ENCODE measurements around the gene DPH1.

The DPH1 gene

DNA sequence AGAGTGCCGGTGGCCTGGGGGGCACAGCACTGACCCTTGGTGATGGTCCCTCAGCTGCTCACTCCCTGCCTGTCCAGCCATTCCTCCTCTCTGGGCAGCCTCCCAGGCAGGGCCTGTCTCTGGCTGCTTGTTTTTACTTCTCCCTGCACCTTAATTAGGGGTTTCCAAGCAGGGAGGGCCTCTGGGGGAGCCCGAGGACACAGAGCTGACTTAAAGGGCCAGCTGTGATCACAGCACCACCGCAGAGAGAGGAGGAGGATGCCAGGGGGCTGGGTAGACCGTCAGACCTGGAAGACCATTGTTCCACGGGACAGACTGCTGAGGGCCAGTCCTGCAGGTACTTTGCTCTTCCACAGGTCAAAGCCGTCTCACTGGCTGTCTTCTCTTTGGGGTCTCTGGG, 1.2 kb upstream of the DPH1 start:
- H3K4me2 ChIP-seq (ENCODE audit: low read length): no peak overlapping the region
- H3K27ac ChIP-seq (ENCODE audit: low read depth, low read length): no peak overlapping the region
- H3K36me3 ChIP-seq (ENCODE audit: control insufficient read depth, low read length): peaks cover 4% of the 10 kb centered on the region; the same call in 1 of the 2 replicates

DNA sequence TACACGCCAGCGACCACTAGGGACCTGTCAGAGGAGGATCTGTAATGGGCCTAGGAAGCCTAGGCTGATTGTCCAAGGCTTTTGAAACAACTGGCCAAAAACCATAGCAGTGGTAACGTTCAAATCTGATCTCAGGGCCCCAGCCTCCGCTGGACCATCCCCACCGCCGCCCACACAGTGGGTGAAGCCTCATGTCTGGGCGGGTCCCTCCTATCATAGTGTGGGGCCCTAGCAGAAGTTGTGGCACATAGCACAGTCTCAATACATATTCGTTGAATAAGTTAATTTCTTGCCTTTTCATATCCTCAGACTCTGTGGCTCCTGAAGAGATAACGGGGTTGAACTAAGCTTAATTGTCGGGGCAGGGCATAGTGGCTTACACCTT, 818 bp downstream of the DPH1 start:
- H3F3A ChIP-seq (ENCODE audit: control insufficient read depth, insufficient read depth): no peaks in the 10 kb centered on the region
- peak overlapping the region; percentile 78 for H3K4me2 ChIP-seq (ENCODE audit: low read length)
- peaks cover 19% of the 10 kb centered on the region for H3K79me2 ChIP-seq (ENCODE audit: control insufficient read depth, low read length)
- no peak for TF ChIP-seq EZH2phosphoT487 (IDR thresholded peaks at IDR 0.05; ENCODE audit: borderline replicate concordance, low read length)
- TF ChIP-seq, protein P1, sequence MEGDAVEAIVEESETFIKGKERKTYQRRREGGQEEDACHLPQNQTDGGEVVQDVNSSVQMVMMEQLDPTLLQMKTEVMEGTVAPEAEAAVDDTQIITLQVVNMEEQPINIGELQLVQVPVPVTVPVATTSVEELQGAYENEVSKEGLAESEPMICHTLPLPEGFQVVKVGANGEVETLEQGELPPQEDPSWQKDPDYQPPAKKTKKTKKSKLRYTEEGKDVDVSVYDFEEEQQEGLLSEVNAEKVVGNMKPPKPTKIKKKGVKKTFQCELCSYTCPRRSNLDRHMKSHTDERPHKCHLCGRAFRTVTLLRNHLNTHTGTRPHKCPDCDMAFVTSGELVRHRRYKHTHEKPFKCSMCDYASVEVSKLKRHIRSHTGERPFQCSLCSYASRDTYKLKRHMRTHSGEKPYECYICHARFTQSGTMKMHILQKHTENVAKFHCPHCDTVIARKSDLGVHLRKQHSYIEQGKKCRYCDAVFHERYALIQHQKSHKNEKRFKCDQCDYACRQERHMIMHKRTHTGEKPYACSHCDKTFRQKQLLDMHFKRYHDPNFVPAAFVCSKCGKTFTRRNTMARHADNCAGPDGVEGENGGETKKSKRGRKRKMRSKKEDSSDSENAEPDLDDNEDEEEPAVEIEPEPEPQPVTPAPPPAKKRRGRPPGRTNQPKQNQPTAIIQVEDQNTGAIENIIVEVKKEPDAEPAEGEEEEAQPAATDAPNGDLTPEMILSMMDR (IDR thresholded peaks at IDR 0.05; ENCODE audit: low read depth, low read length, poor library complexity, severe bottlenecking): peak; percentile 72
- H3K27me3 ChIP-seq (ENCODE audit: control insufficient read depth, low read length): peaks cover 17% of the 10 kb centered on the region
- H3K9me3 ChIP-seq (ENCODE audit: control insufficient read depth, insufficient read depth, low read length): no peaks in the 10 kb centered on the region
- H4K20me1 ChIP-seq (ENCODE audit: control insufficient read depth, insufficient read depth, low read depth, low read length): no peaks in the 10 kb centered on the region
- H3K27ac ChIP-seq (ENCODE audit: low read depth, low read length): no peak overlapping the region
- peaks cover 10% of the 10 kb centered on the region; the same call in 1 of the 2 replicates for H3K36me3 ChIP-seq (ENCODE audit: control insufficient read depth, low read length)
- peak overlapping the region; percentile 88 for H3K4me3 ChIP-seq (ENCODE audit: low read length)
- peaks cover 24% of the 10 kb centered on the region for H3K4me1 ChIP-seq (ENCODE audit: control insufficient read depth, low read length)
- H3K9me2 ChIP-seq (replicated peaks; ENCODE audit: control insufficient read depth, low read length): no peaks in the 10 kb centered on the region

More for the DNA sequence above, 1.2 kb upstream of the DPH1 start:
- Histone ChIP-seq H3K27me3 (ENCODE audit: control insufficient read depth, low read length) (peaks cover 35% of the 10 kb centered on the region), H3K79me2 (ENCODE audit: control insufficient read depth, low read length) (peaks cover 19% of the 10 kb centered on the region), H3F3A (ENCODE audit: control insufficient read depth, insufficient read depth) (no peaks in the 10 kb centered on the region), H4K20me1 (ENCODE audit: control insufficient read depth, insufficient read depth, low read depth, low read length) (no peaks in the 10 kb centered on the region), H3K9me2 (replicated peaks; ENCODE audit: control insufficient read depth, low read length) (no peaks in the 10 kb centered on the region), H3K4me3 (ENCODE audit: low read length) (no peak overlapping the region), H3K4me1 (ENCODE audit: control insufficient read depth, low read length) (peaks cover 24% of the 10 kb centered on the region), H3K9me3 (ENCODE audit: control insufficient read depth, insufficient read depth, low read length) (no peaks in the 10 kb centered on the region)
- no peak for TF ChIP-seq EZH2phosphoT487 (IDR thresholded peaks at IDR 0.05; ENCODE audit: borderline replicate concordance, low read length)
- TF ChIP-seq, protein P1 (IDR thresholded peaks at IDR 0.05; ENCODE audit: low read depth, low read length, poor library complexity, severe bottlenecking): no peak

DNA sequence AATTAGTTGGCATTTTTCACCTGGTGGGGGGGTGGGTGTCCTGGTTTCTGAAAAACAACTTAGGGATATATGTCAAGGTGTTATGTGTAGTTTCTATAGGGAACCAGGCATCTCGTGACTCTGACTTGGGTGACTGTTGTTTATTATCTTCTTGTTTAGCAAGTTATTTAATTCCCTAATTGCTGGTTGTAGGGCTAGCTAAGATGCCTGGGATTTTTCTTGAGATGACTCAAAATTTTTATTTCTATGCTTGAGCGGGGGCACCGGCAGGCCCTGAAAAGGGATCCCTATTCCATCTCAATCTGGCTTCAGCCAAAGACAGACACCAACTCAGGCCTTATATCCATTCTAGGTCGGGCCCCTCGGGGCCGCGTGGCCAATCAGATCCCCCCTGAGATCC, 3.2 kb downstream of the DPH1 start:
- Histone ChIP-seq H3F3A (ENCODE audit: control insufficient read depth, insufficient read depth) (no peaks in the 10 kb centered on the region), H3K9me3 (ENCODE audit: control insufficient read depth, insufficient read depth, low read length) (no peaks in the 10 kb centered on the region), H3K4me2 (ENCODE audit: low read length) (no peak overlapping the region), H3K79me2 (ENCODE audit: control insufficient read depth, low read length) (peaks cover 19% of the 10 kb centered on the region), H3K9me2 (replicated peaks; ENCODE audit: control insufficient read depth, low read length) (no peaks in the 10 kb centered on the region), H3K36me3 (ENCODE audit: control insufficient read depth, low read length) (peaks cover 21% of the 10 kb centered on the region), H4K20me1 (ENCODE audit: control insufficient read depth, insufficient read depth, low read depth, low read length) (no peaks in the 10 kb centered on the region), H3K4me1 (ENCODE audit: control insufficient read depth, low read length) (peaks cover 24% of the 10 kb centered on the region), H3K4me3 (ENCODE audit: low read length) (no peak overlapping the region), H3K27me3 (ENCODE audit: control insufficient read depth, low read length) (no peaks in the 10 kb centered on the region; the same call in 1 of the 2 replicates), H3K27ac (ENCODE audit: low read depth, low read length) (no peak overlapping the region)
- TF ChIP-seq, protein P1 (IDR thresholded peaks at IDR 0.05; ENCODE audit: low read depth, low read length, poor library complexity, severe bottlenecking): no peak
- TF ChIP-seq EZH2phosphoT487 (IDR thresholded peaks at IDR 0.05; ENCODE audit: borderline replicate concordance, low read length): no peak

Data from DOHH2 (cell line).